GM12891 (cell line): ENCODE results near the gene POU2AF3.

ENCODE experiments used
- PAX5 ChIP-seq: IDR thresholded peaks from 2 replicates; pipeline ENCODE4 v1.6.1; 2011; ENCODE audit warnings: low read length, moderate library complexity, mild to moderate bottlenecking; ENCODE audit not compliant: insufficient read depth, severe bottlenecking
- POLR2A ChIP-seq: IDR thresholded peaks from 2 replicates; pipeline ENCODE4 v1.6.1; 2011; ENCODE audit warnings: low read depth, low read length, control low read depth
- POLR2AphosphoS5 ChIP-seq: IDR thresholded peaks from 2 replicates; pipeline ENCODE4 v1.6.1; 2011; ENCODE audit warnings: low read depth, low read length, control low read depth
- POU2F2 ChIP-seq: IDR thresholded peaks from 2 replicates; pipeline ENCODE4 v1.6.1; 2011; ENCODE audit warnings: low read depth, mild to moderate bottlenecking, control low read depth, low read length, moderate library complexity
- SPI1 ChIP-seq: IDR thresholded peaks from 2 replicates; pipeline ENCODE4 v1.6.1; 2011; ENCODE audit warnings: low read depth, low read length, control low read depth
- TAF1 ChIP-seq: IDR thresholded peaks from 2 replicates; pipeline ENCODE4 v1.6.1; 2011; ENCODE audit warnings: low read depth, low read length, control low read depth

GRCh38 chr11:111336062-111336461 is 37.7 kb downstream of the POU2AF3 start:
- TF ChIP-seq POLR2AphosphoS5 (no peak), POLR2A (no peak), TAF1 (no peak), SPI1 (no peak), POU2F2 (no peak), PAX5 (no peak)
